Progenitor cell of endocrine pancreas (in vitro differentiated cells): ENCODE results near the gene GIPC1. TPM values are rescaled to one million over a fixed set of nuclear protein-coding genes. Genes with fewer than 3 reads are reported as not detected.

ENCODE experiments used
- DNase-seq: peaks from one replicate; pipeline ENCODE4 v3.0.0; 2021; ENCODE audit warnings: low spot score; ENCODE audit not compliant: unreplicated experiment
- H3K27ac Mint-ChIP-seq: 2 replicates; pipeline ENCODE4 v1.8.0; 2021; ENCODE audit warnings: mild to moderate bottlenecking, moderate library complexity, mixed read lengths
- H3K27me3 Mint-ChIP-seq: 2 replicates; pipeline ENCODE4 v1.8.0; 2021; ENCODE audit warnings: mixed read lengths
- H3K36me3 Mint-ChIP-seq: 2 replicates; pipeline ENCODE4 v1.8.0; 2022; ENCODE audit warnings: mixed read lengths; ENCODE audit not compliant: insufficient read depth
- H3K4me1 Mint-ChIP-seq: 2 replicates; pipeline ENCODE4 v1.8.0; 2021; ENCODE audit warnings: low read depth, mixed read lengths
- H3K4me3 Mint-ChIP-seq: 2 replicates; pipeline ENCODE4 v1.8.0; 2021; ENCODE audit warnings: low read depth, mild to moderate bottlenecking, moderate library complexity, mixed read lengths
- H3K9me3 Mint-ChIP-seq: 2 replicates; pipeline ENCODE4 v1.8.0; 2021; ENCODE audit warnings: low read depth, mixed read lengths
- CTCF ChIP-seq: fragments of 200-600 bp; sonication (generic); IDR thresholded peaks from one replicate; pipeline ENCODE4 v1.5.0; 2021; ENCODE audit warnings: antibody characterized with exemption, mild to moderate bottlenecking; ENCODE audit not compliant: unreplicated experiment
- total RNA-seq: library from RNA; stranded (reverse); gene quantifications from 2 replicates; pipeline ENCODE4 v1.2.1, GENCODE V29; 2021

The GIPC1 gene
- total RNA-seq, 1 donor from 2014 or later: 66.5 TPM

DNA sequence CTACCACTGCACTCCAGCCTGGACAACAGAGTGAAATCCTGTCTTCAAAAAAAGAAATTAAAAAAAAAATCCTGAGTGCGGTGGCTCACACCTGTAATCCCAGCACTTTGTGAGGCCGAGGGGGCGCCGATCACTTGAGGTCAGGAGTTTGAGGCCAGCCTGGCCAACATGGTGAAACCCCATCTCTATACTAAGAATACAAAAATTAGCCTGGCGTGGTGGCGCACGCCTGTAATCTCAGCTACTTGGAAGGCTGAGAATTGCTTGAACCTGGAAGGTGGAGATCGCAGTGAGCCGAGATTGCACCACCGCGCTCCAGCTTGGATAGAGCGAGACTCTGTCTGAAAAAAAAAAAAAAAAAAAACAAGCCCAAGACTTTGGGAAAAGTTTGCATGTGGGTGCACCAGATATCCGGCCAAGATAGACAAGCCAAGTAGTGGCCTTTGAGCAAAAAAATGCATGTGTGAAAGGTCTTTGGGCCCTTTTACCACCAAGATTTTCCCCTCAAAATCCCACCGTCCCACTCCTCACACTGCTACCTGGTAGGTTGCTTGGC is 16.6 kb upstream of the GIPC1 start:
- Mint-ChIP-seq H3K27ac (no peak overlapping the region), H3K36me3 (peaks cover 20% of the 10 kb centered on the region), H3K9me3 (no peaks in the 10 kb centered on the region), H3K4me1 (peaks cover 42% of the 10 kb centered on the region), H3K4me3 (no peak overlapping the region), H3K27me3 (no peaks in the 10 kb centered on the region)
- no peak for DNase-seq
- TF ChIP-seq CTCF: no peak

DNA sequence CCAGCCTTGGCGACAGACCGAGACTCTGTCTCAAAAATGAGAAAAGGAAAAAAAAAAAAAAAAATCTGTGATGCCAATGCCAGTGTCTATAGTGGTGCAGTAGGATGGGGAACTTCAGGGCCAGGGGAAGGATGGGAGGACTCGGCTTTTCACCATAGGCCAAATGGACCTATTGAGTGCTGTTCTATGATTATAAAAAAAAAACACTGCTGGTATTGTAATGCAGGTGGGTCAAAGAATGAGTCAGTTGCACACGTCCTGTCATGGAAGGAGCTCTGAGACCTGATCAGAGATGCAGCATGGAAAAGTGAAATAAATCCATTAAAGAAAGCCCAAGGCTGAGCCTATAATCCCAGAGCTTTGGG is 15.3 kb upstream of the GIPC1 start:
- H3K27me3 Mint-ChIP-seq: no peaks in the 10 kb centered on the region
- no peak overlapping the region for H3K4me3 Mint-ChIP-seq
- no peak for DNase-seq
- H3K9me3 Mint-ChIP-seq: no peaks in the 10 kb centered on the region
- TF ChIP-seq CTCF: no peak
- H3K4me1 Mint-ChIP-seq: peaks cover 41% of the 10 kb centered on the region
- peak overlapping the region; percentile 93 for H3K27ac Mint-ChIP-seq
- H3K36me3 Mint-ChIP-seq: peaks cover 16% of the 10 kb centered on the region

GRCh38 chr19:14510311-14511228 is 14.6 kb upstream of the GIPC1 start:
- Mint-ChIP-seq H3K27ac (peak overlapping the region; percentile 93), H3K27me3 (no peaks in the 10 kb centered on the region), H3K9me3 (no peaks in the 10 kb centered on the region), H3K4me3 (no peak overlapping the region), H3K36me3 (peaks cover 12% of the 10 kb centered on the region), H3K4me1 (peaks cover 41% of the 10 kb centered on the region)
- no peak for TF ChIP-seq CTCF
- DNase-seq: no peak

DNA sequence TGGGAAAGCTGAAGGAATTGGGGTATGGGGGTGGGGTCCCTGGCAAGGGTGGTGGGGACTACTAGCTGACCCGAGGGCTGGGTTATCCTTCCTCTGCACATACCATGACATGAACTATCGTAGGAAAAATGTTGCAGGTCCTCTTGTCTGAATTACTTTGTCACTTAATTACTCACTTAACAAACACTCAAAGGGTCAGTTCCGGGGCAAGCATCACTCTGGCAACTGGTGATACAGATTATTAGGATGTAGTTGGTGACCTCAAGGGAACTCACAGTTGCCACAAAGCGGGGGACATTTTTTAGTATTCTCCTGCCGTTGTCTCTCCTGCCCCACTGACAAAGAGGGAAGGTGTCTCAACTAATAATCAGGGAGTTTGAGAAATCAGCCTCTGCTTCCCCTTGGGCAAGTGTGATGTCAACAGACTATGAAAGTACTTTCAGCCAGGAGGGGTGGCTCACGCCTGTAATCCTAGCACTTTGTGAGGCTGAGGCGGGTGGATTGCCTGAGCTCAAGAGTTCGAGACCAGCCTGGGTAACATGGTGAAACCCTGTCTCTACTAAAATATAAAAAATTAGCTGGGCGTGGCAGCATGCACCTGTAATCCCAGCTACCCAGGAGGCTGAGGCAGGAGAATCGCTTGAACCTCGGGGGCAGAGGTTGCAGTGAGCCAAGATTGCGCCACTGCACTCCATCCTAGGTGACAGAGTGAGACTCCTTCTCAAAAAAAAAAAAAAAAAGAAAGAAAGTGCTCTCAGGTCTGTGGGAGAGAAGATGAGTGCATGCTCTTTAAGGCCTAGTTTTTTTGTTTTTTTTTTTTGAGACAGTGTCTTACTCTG is 12.0 kb upstream of the GIPC1 start:
- H3K4me1 Mint-ChIP-seq: peaks cover 29% of the 10 kb centered on the region
- H3K9me3 Mint-ChIP-seq: no peaks in the 10 kb centered on the region
- H3K4me3 Mint-ChIP-seq: peak overlapping the region; percentile 41
- H3K27me3 Mint-ChIP-seq: no peaks in the 10 kb centered on the region
- no peak for DNase-seq
- no peak for TF ChIP-seq CTCF
- H3K27ac Mint-ChIP-seq: peak overlapping the region; percentile 96
- no peaks in the 10 kb centered on the region for H3K36me3 Mint-ChIP-seq
